HUES64 (cell line): ENCODE measurements around the gene CLCN5.

Experiments used
- H3K27ac ChIP-seq: 2 replicates; pipeline ENCODE4 v1.7.0; 2013; ENCODE audit warnings: low read depth, low read length, inconsistent platforms
- H3K27me3 ChIP-seq: 2 replicates; pipeline ENCODE4 v1.6.1; 2013; ENCODE audit warnings: mild to moderate bottlenecking, low read length; ENCODE audit not compliant: insufficient read depth
- H3K36me3 ChIP-seq: 2 replicates; pipeline ENCODE4 v1.6.1; 2013; ENCODE audit warnings: mild to moderate bottlenecking, low read length; ENCODE audit not compliant: insufficient read depth
- H3K4me1 ChIP-seq: 2 replicates; pipeline ENCODE4 v1.6.1; 2013; ENCODE audit warnings: mild to moderate bottlenecking, low read length, moderate library complexity; ENCODE audit not compliant: insufficient read depth
- H3K4me3 ChIP-seq: 2 replicates; pipeline ENCODE4 v1.5.1; 2013; ENCODE audit warnings: mild to moderate bottlenecking, low read length, moderate library complexity
- H3K9ac ChIP-seq: 2 replicates; pipeline ENCODE4 v1.6.1; 2013; ENCODE audit warnings: mild to moderate bottlenecking, low read depth, low read length
- H3K9me3 ChIP-seq: 2 replicates; pipeline ENCODE4 v1.6.1; 2013; ENCODE audit warnings: low read depth, low read length; ENCODE audit not compliant: insufficient read depth
- WGBS: fragments of 150-250, 120-280 bp; methylation state at CpG from one replicate; pipeline ENCODE4 v1.1.7; 2013; ENCODE audit warnings: missing lambda C conversion rate; 5-methylcytosine and 5-hydroxymethylcytosine counted together

The CLCN5 gene

GRCh38 chrX:49934148-49934547 is 11.8 kb downstream of the CLCN5 start:
- Histone ChIP-seq H3K27me3 (no peaks in the 10 kb centered on the region), H3K9ac (no peak overlapping the region), H3K36me3 (no peaks in the 10 kb centered on the region), H3K4me3 (no peak overlapping the region), H3K4me1 (no peaks in the 10 kb centered on the region), H3K27ac (no peak overlapping the region), H3K9me3 (no peaks in the 10 kb centered on the region)
- 96% methylated on average over 2 of the region's 3 CpGs for WGBS

GRCh38 chrX:49934729-49935128 is 12.3 kb downstream of the CLCN5 start:
- Histone ChIP-seq H3K9me3 (no peaks in the 10 kb centered on the region), H3K4me3 (no peak overlapping the region), H3K36me3 (no peaks in the 10 kb centered on the region), H3K27me3 (no peaks in the 10 kb centered on the region), H3K9ac (no peak overlapping the region), H3K27ac (no peak overlapping the region), H3K4me1 (no peaks in the 10 kb centered on the region)
- 83% methylated on average over 3 of the region's 3 CpGs for WGBS

GRCh38 chrX:49947781-49948180 is 25.4 kb downstream of the CLCN5 start:
- no peak overlapping the region for H3K9ac ChIP-seq
- 100% methylated on average over 1 of the region's 2 CpGs for WGBS
- no peaks in the 10 kb centered on the region for H3K36me3 ChIP-seq
- H3K4me1 ChIP-seq, result no peaks in the 10 kb centered on the region
- H3K27ac ChIP-seq, result no peak overlapping the region
- no peak overlapping the region for H3K4me3 ChIP-seq
- H3K27me3 ChIP-seq, result no peaks in the 10 kb centered on the region
- H3K9me3 ChIP-seq, result no peaks in the 10 kb centered on the region

GRCh38 chrX:49949961-49950360 is 27.6 kb downstream of the CLCN5 start:
- Histone ChIP-seq H3K4me3 (no peak overlapping the region), H3K27me3 (no peaks in the 10 kb centered on the region), H3K36me3 (no peaks in the 10 kb centered on the region), H3K9me3 (no peaks in the 10 kb centered on the region), H3K9ac (no peak overlapping the region), H3K27ac (no peak overlapping the region), H3K4me1 (no peaks in the 10 kb centered on the region)
- 86% methylated on average over 1 of the region's 1 CpG for WGBS

- Histone ChIP-seq H3K27ac (no peak overlapping the region), H3K4me3 (no peak overlapping the region), H3K36me3 (no peaks in the 10 kb centered on the region), H3K9me3 (no peaks in the 10 kb centered on the region), H3K27me3 (no peaks in the 10 kb centered on the region), H3K4me1 (no peaks in the 10 kb centered on the region; the same call in 1 of the 2 replicates), H3K9ac (no peak overlapping the region)
- 88% methylated on average over 1 of the region's 1 CpG for WGBS
Measured at GRCh38 chrX:49951524-49952193, 29.3 kb downstream of the CLCN5 start.

- H3K27ac ChIP-seq, result no peak overlapping the region
- H3K27me3 ChIP-seq, result no peaks in the 10 kb centered on the region
- H3K36me3 ChIP-seq, result no peaks in the 10 kb centered on the region
- H3K4me3 ChIP-seq, result no peak overlapping the region
- no peak overlapping the region for H3K9ac ChIP-seq
- H3K9me3 ChIP-seq, result no peaks in the 10 kb centered on the region
- WGBS, result no CpG with 5 or more reads among the region's 2 CpGs
- H3K4me1 ChIP-seq, result no peaks in the 10 kb centered on the region; the same call in 1 of the 2 replicates
Measured at GRCh38 chrX:49956313-49956712, 33.9 kb downstream of the CLCN5 start.

GRCh38 chrX:49958727-49959485 is 36.5 kb downstream of the CLCN5 start:
- WGBS, result 96% methylated on average over 2 of the region's 4 CpGs
- no peaks in the 10 kb centered on the region; the same call in 1 of the 2 replicates for H3K4me1 ChIP-seq
- H3K27me3 ChIP-seq, result no peaks in the 10 kb centered on the region
- H3K9ac ChIP-seq, result no peak overlapping the region
- no peak overlapping the region for H3K4me3 ChIP-seq
- H3K27ac ChIP-seq, result no peak overlapping the region
- no peaks in the 10 kb centered on the region for H3K36me3 ChIP-seq
- H3K9me3 ChIP-seq, result no peaks in the 10 kb centered on the region

GRCh38 chrX:49959602-49960001 is 37.2 kb downstream of the CLCN5 start:
- Histone ChIP-seq H3K9ac (no peak overlapping the region), H3K27ac (no peak overlapping the region), H3K4me1 (no peaks in the 10 kb centered on the region; the same call in 1 of the 2 replicates), H3K27me3 (no peaks in the 10 kb centered on the region), H3K36me3 (no peaks in the 10 kb centered on the region), H3K9me3 (no peaks in the 10 kb centered on the region), H3K4me3 (no peak overlapping the region)
- WGBS, result 89% methylated on average over 2 of the region's 2 CpGs

- WGBS, result 69% methylated on average over 1 of the region's 1 CpG
Measured at GRCh38 chrX:49960061-49960460, 37.7 kb downstream of the CLCN5 start.

GRCh38 chrX:49970674-49971073 is 48.3 kb downstream of the CLCN5 start:
- Histone ChIP-seq H3K4me1 (no peaks in the 10 kb centered on the region), H3K27me3 (no peaks in the 10 kb centered on the region), H3K27ac (no peak overlapping the region), H3K36me3 (no peaks in the 10 kb centered on the region), H3K9me3 (no peaks in the 10 kb centered on the region), H3K4me3 (no peak overlapping the region), H3K9ac (no peak overlapping the region)
- WGBS, result no CpG with 5 or more reads among the region's 2 CpGs

More at GRCh38 chrX:49960061-49960460, 37.7 kb downstream of the CLCN5 start:
- H3K27me3 ChIP-seq, result no peaks in the 10 kb centered on the region
- no peaks in the 10 kb centered on the region; the same call in 1 of the 2 replicates for H3K4me1 ChIP-seq
- H3K9me3 ChIP-seq, result no peaks in the 10 kb centered on the region
- H3K27ac ChIP-seq, result no peak overlapping the region
- H3K9ac ChIP-seq, result no peak overlapping the region
- no peaks in the 10 kb centered on the region for H3K36me3 ChIP-seq
- no peak overlapping the region for H3K4me3 ChIP-seq

- Histone ChIP-seq H3K27me3 (no peaks in the 10 kb centered on the region), H3K27ac (no peak overlapping the region), H3K9me3 (no peaks in the 10 kb centered on the region), H3K4me3 (no peak overlapping the region), H3K4me1 (no peaks in the 10 kb centered on the region), H3K36me3 (no peaks in the 10 kb centered on the region), H3K9ac (no peak overlapping the region)
- 98% methylated on average over 5 of the region's 5 CpGs for WGBS
Measured at GRCh38 chrX:49972328-49972860, 50.0 kb downstream of the CLCN5 start.
